GM21515 (cell line): ENCODE data around the gene FNDC3B.

Experiments used
- ATAC-seq: cut with Tn5 transposase; IDR thresholded peaks from one replicate; pipeline ENCODE4 v1.9.1; 2021; ENCODE audit not compliant: unreplicated experiment

Gene FNDC3B

GRCh38 chr3:172410702-172411477, 371.5 kb downstream of the FNDC3B start:
- ATAC-seq, result no peak

GRCh38 chr3:172411478-172411947, 372.1 kb downstream of the FNDC3B start:
- no peak for ATAC-seq

DNA sequence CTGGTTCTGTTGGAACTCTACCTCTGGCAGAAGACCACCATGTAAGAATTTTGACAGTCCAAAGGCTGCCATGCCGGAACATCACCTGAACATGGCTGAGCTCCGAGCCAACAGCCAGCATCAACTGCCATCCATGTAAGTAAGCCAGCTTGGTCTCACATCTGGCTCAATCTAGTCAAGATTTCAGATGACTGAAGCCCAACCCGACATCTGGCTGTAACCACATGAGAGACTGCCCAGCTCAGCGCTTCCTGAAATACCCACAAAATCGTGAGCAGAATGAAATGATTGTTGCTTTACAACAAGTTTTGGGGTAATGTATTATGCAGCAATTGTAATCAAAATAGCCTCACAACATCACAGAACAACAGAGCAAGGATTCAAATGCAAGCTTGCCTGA, 375.9 kb downstream of the FNDC3B start:
- no peak for ATAC-seq

DNA sequence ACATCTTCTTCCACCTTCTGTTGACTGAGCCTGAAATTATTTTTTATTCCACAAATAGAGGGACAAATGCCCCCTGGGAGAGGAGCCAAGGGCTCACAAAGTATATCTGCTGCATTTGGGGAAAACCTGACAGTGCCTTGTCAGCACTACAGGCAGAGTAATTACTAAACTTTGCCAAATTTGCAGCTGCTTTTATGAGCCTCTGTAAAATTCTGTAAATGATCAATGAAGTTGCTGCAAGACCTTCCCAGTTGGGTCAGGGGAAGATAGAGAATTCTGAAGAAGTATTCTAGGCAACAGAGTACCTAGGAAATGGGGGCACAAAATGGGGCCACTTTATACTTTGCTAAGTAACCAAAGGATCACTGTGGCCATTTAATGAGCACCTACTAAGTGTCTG, 398.3 kb downstream of the FNDC3B start:
- no peak for ATAC-seq

DNA sequence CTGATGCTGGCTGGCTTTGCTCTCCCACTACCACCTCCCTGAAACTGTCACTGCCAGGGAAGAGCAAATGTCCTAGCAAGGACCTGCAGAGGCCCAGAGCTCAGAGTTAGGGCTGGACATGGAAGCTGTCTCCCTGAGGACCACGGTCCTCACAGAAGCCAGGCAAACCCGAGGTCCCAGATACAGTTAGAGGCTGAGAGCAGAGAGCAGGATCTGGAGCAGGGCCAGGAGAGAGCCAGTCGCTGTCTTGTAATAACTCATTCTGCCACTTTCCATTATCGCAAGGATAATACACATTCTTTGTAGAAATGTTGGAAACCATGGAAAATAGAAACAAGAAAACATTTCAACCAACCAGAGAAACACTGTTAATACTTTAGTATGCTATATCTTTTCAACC, 398.8 kb downstream of the FNDC3B start:
- no peak for ATAC-seq

DNA sequence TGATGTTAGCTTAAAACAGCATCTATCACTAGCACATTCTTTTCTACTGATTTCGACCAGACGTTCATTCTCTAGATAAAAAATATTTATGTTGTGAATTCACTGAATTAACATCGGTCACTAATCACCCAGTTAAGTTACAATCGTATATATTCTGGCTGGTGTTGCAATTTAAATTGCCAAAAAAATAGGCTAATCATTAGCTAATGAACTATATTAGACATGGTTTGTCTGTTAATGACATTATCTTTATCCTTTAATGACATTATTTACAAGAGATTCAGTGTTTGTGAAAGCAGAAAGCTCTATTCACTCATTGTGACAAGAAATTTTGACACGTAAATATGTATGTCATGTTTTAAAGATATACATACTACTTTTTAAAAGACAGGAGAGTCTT, 402.2 kb downstream of the FNDC3B start:
- no peak for ATAC-seq

- ATAC-seq, result no peak
Observed at GRCh38 chr3:172442606-172443005, 403.2 kb downstream of the FNDC3B start.

GRCh38 chr3:172444821-172445220, 405.4 kb downstream of the FNDC3B start:
- ATAC-seq, result no peak

GRCh38 chr3:172446198-172446597, 406.8 kb downstream of the FNDC3B start:
- ATAC-seq, result no peak

- ATAC-seq, result no peak
Observed at GRCh38 chr3:172447611-172448579, 408.5 kb downstream of the FNDC3B start, which contains the start of gene GHSR. Gene GHSR (minus strand): TSS chr3:172448456. CDS start chr3:172448413, 43 bp downstream.

DNA sequence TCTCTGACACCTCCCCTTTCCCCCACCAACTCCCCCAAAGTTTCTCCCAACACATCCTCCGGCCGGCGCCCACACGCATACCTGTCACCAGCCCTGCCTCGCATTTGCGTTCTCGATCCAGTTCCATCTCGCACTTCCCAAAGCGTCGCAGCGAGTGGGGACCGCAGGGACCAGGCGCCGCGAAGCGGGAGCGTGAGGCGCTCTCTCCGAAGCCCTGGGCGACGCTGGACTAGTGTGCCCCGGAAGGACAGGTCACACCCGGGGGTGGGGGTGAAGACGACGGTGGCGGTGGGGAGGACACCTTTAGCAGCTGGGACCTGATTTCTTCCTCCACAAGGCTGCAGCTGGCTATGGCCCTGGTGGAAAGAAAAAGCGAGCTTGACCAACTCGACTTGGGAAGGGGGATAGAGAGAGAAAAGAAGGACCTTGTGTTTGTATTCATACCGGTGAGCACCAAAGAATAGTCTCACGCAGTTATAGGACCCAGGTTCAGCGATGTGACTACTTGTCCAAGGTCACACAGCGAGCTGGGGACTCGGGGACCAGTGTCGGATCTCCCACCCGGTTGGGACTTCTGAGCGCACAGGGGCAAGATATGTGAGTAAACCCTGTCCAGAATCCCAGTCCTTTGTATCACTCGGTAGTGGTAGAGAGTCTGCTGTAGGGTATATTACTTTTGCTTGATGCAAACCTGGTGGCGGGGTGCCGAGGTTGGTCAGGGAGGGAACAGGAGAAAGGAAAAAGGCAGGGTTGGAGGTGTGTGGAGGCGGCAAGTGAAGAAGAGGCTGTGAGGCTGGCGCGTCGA, 409.5 kb downstream of the FNDC3B start:
- ATAC-seq, result no peak

DNA sequence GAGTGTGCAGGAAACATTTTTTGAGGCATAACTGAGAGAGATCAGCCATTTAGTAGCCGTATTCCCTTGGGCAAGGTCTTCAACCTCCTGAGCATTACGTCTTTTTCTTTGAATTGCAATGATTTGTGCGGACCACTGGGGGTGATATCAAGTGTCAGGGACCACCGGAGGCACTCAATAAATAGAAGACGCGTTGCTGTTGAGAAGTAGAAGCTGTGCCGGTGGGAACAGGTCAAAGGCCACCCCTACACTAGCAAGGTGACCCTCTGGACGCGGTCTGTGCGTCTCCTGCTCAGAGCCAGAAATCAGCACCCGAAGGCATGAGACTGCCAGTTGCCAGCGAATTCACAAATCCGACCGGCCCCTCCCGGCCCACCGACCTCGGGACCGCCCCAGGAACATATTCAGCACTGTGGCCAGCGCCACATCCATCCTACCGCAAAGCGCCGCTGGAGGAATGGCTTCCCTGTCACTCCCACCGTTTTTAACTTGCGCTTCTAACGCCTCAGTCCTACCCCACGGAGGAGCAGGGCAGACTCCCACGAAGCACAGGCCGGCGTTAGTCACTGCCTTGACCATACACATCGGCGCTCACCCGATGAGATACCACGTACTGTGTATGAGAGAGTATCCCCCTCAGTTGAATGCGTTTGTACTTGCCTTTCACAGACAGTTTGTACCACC, 410.2 kb downstream of the FNDC3B start:
- no peak for ATAC-seq
